NCI-H2196 treated with DMSO at 0.1 percent for 48 hours (cell line): ENCODE results near the gene OR51G2.
"Not testable (repeated sequence)": the region's sequence is repeated elsewhere in the genome, so short reads cannot be mapped to it uniquely, and the experiment has no call there.

Experiments used
- DNase-seq: peaks from one replicate; lab custom pipeline; 2025; ENCODE audit not compliant: unreplicated experiment; lab: John Stamatoyannopoulos, UW

The OR51G2 gene

GRCh38 chr11:4919250-4919649 lies at the start of gene OR51G2:
OR51G2 (minus strand) TSS chr11:4919350; CDS start chr11:4915663, 3,687 bp downstream.
- no peak for DNase-seq

- DNase-seq: no peak
Measured at GRCh38 chr11:4962816-4963215, 43.7 kb upstream of the OR51G2 start.

- DNase-seq: no peak
Measured at GRCh38 chr11:4960877-4961276, 41.7 kb upstream of the OR51G2 start.

- DNase-seq: no peak
Measured at GRCh38 chr11:4957396-4957795, 38.2 kb upstream of the OR51G2 start.

- not testable (repeated sequence) for DNase-seq
Measured at GRCh38 chr11:4955613-4956012, 36.5 kb upstream of the OR51G2 start, which contains the start of gene OR51A2. OR51A2 (minus strand) TSS chr11:4955713; CDS start chr11:4955713, 0 bp downstream.

- DNase-seq: no peak
Measured at GRCh38 chr11:4947505-4947904, 28.4 kb upstream of the OR51G2 start, which contains the start of gene OR51A4. OR51A4 (minus strand) TSS chr11:4947605; CDS start chr11:4947100, 505 bp downstream.

GRCh38 chr11:4936745-4937144 lies 17.6 kb upstream of the OR51G2 start:
- DNase-seq: no peak

GRCh38 chr11:4932751-4933150 lies 13.6 kb upstream of the OR51G2 start:
- no peak for DNase-seq

GRCh38 chr11:4926608-4927007 lies 7.5 kb upstream of the OR51G2 start:
- no peak for DNase-seq

GRCh38 chr11:4924239-4924638 lies 5.1 kb upstream of the OR51G2 start, which contains the start of gene OR51G1:
OR51G1 (minus strand) TSS chr11:4924339; CDS start chr11:4924339, 0 bp downstream.
- DNase-seq: no peak

- no peak for DNase-seq
Measured at GRCh38 chr11:4922304-4922703, 3.2 kb upstream of the OR51G2 start.

- DNase-seq: no peak
Measured at GRCh38 chr11:4921796-4922195, 2.6 kb upstream of the OR51G2 start.

- no peak for DNase-seq
Measured at GRCh38 chr11:4916581-4916980, 2.6 kb downstream of the OR51G2 start.

GRCh38 chr11:4903484-4903883 lies 15.7 kb downstream of the OR51G2 start, which contains the start of gene OR51A7:
OR51A7 (plus strand) TSS chr11:4903783; CDS start chr11:4907370, 3,587 bp downstream.
- DNase-seq: no peak

GRCh38 chr11:4891996-4892640 lies 27.0 kb downstream of the OR51G2 start:
- DNase-seq: no peak

GRCh38 chr11:4890279-4890678 lies 28.9 kb downstream of the OR51G2 start:
- no peak for DNase-seq

GRCh38 chr11:4887591-4887990 lies 31.6 kb downstream of the OR51G2 start:
- DNase-seq: no peak

GRCh38 chr11:4886186-4886585 lies 33.0 kb downstream of the OR51G2 start:
- no peak for DNase-seq

- no peak for DNase-seq
Measured at GRCh38 chr11:4884361-4884760, 34.8 kb downstream of the OR51G2 start.

GRCh38 chr11:4882543-4882942 lies 36.6 kb downstream of the OR51G2 start:
- DNase-seq: no peak

GRCh38 chr11:4881860-4882500 lies 37.2 kb downstream of the OR51G2 start, which contains the start of gene OR51T1:
OR51T1 (plus strand) TSS chr11:4881900; CDS start chr11:4881900, 0 bp downstream.
- DNase-seq: no peak

- DNase-seq: no peak
Measured at GRCh38 chr11:4881188-4881587, 38.0 kb downstream of the OR51G2 start.
